HG02763 (cell line): ENCODE measurements around the gene KDM4F.
A peak's percentile ranks its signal among the peaks of the same experiment; 100 is the strongest.

Experiments
- ATAC-seq: cut with Tn5 transposase; IDR thresholded peaks from one replicate; pipeline ENCODE4 v1.9.1; 2021; ENCODE audit warnings: mild to moderate bottlenecking, moderate library complexity; ENCODE audit not compliant: unreplicated experiment

Gene KDM4F

DNA sequence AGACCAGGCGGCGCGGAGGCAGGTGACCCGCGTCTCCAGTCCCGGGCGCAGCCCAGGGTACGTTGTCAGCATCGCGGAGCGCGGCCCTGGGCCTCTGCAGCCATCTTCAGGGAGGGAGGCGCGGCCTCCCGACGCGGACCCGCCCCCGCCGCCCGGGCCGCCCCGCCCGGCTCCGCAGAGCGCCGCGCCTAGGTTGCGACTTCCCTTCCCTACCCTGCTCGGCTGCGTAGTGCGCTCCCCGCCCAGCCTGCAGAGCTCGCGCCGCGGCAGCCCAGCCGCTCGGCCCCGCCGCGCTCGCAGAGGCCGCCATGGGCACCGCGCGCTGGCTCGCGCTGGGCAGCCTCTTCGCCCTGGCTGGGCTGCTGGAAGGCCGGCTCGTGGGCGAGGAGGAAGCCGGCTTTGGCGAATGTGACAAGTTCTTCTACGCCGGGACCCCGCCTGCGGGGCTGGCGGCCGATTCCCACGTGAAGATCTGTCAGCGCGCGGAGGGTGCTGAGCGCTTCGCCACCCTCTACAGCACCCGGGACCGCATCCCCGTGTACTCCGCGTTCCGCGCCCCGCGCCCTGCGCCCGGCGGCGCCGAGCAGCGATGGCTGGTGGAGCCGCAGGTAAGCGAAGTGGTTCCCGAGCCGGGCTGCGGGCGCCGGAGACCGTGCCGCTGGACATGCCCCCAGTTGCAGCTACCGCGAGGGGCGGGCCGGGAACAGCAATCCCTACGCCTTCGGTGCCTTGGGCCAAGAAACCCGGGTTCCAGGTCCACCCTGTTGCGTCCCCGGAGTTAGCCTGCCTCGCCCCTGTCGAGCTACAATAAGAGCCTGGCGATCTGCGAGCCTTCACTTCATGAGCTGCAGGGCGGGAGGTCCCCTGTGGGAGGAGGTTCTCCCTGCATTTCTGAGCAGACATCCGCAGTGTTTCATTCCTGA is 40.7 kb downstream of the KDM4F start, which contains the start of gene ENDOD1:
Gene ENDOD1, plus strand, starts transcription at position 227 of the 923 bp plus-strand sequence. Its CDS starts 82 bp downstream, at position 309.
- ATAC-seq: peak; percentile 85

DNA sequence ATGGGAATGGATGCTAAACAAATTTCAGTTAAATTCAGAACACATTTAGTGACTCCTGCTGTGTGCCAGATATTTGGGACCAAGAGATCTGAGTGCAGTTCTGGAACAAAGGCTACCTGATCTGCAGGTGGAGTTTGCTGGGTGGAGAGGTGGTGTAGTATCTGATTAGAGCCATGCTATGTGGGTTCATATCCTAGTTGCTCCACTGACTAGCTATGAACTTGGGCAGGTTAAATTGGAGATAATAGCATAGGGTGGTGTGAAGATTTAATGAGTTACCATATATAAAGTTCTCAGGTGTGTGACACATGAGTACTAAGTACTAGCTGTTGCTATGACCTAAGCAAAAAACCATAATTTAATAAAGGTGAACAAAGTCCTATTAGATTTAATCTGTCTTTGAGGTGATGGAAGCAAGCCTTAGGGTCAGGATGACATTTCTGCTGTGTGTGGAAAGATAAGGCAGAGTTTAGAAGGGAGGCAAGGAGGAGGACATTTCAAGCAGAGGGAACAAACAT is 42.5 kb downstream of the KDM4F start:
- no peak for ATAC-seq

DNA sequence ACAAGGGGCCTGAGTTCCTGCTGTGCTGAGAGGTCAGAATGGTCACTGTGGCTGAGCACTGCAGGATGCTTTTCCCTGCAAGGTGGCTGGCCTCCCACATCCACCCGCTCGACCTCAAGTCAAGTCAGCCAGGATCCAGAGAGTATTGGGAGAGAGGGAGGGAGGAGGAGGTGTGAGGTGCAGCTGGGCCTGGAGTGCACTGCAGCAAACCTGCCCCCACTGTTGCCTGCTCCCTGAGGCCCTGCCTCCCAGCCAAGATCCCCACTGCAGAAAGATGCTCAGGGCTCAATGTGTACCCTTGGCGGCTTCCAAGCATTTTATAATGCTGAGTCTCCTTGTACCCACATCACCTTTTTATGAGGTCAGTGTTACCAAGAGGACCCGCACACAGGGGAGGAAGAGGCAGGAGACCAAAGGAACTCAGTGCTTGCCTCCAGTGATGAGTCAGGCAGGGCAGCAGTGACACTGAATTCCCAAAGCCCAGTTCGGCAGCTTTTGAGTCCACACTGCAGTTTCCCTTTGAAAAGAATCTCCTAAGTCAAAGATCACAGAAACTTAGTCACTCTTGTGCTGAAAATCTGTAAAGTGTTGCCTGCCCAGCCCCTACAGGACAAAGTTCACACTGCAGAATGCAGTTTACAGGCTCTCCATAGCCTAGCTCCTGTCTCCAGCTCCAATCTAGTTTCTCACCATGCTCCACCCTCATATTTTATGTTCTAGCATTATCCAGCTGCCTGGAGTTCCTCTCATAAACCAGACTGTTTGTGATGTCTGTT is 43.5 kb downstream of the KDM4F start:
- no peak for ATAC-seq

DNA sequence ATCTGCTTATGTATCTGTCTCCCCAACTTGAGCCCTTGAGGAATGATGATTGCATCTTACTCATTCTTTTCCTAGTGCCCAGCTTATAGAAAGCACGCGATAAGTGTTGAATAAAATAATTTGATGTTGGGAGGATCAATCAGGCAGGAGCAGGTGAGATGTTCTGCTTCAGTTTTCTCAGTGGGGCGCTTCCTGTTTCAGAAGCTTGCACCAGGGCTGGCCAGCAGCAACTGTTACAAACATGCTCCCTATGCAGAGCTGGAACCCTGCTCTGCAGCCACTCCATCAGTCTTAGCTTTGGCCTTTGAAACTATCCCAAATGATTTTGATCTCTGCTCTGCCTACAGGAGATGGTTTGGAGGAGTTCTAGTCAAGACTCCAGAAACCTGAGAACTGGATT is 44.3 kb downstream of the KDM4F start:
- ATAC-seq: no peak

DNA sequence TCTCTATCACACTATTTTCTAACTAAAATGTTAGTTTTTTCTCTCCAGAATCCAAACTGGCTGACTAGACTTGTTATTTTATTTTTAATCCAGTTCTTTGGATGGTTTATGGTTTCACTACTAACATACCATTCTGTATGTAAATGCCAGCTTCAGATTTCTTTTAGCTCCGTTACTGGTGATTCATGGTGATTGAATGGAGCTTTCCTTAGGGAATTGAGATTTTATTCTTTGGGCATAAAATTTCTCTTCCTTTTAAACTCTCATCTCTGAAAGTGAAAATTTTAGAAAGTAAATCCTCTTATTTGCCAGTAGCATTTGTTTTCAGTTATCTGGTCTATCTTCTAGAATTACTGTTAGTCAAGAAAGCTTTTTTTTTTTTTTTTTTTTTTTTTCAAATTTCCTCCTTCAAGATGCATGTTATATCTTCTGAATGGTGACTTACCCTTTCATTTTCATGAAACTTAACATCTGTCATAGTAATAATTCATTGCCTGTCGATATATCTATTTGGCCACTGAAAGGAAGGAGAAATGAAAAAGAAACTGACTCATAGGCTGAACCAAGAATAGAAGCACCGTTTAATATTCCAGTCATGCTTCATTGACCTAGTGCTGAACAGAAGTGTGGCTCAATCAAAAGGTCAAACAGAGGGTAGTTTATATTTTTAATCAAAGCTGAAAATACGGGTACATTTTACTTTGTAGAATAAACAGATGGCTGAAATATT is 46.8 kb downstream of the KDM4F start:
- ATAC-seq: peak; percentile 77

DNA sequence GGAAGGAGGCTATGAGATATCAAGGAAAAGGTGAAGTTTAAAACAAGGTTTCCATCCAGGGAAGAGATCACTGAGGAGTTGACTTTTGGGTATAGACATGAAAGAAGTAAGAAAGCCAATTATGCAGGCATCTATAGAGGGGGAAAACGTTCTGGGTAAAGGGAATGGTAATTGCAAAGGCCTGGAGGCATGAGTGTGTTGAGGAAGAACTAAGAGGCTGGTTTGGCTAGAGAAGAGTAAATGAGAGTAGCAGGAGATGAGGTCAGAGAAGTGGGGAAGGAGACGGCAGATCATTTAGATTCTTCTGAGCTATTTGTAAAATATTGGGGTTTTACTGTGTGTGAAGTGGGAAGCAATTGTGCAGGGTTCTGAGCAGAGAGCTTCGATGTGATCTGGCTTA is 48.0 kb downstream of the KDM4F start:
- no peak for ATAC-seq

DNA sequence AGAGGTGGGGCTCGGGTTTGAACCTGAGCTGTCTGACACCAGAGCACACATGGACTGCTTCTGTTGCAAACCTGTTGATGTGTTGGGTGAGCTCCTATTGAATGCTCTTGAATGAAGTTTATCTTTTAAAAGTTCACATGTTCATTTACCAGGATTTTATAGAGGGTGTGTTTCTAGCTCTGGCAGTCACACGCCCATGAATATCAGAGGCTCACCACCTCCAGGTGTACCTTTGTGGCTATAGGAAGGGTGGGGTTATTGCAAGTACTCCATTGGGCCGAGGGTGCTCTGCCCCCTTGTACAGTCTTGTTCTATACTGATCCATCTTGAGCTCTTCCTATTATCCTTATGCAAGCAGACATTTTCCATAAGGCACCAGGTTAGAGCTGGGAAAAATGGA is 49.6 kb downstream of the KDM4F start:
- no peak for ATAC-seq

DNA sequence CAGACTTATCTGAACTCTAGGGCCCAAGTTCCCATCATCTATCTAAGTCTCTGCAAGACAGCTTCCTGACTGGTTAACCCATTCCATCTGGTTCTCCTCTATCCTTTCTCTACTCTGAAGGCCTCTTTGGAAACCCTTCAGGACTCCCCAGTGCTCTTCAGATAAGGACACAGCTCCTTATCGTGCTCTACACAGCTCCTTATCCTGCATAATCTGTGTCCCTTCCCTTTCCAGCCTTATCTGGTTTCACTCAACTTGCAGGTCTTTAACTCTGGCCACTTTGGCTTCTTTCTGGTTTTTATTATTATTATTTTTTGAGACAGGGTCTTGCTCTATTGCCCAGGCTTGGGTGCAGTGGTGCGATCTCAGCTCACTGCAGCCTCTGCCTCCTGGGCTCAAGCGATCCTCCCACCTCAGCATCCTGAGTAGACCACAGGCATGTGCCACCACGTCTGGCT is 51.0 kb downstream of the KDM4F start:
- ATAC-seq: no peak
